Right atrium auricular region (tissue), 2 donors: ENCODE measurements around the gene ADAMTS15. TPM values are rescaled to one million over a fixed set of nuclear protein-coding genes. Genes with fewer than 3 reads are reported as not detected.

Experiments
- DNase-seq: peaks from one replicate; pipeline ENCODE4 v3.0.0-alpha.2; 2019; ENCODE audit warnings: low spot score
- H3K27ac ChIP-seq, 2 donors: fragments of 200-600 bp; sonication (generic); 1 replicate in 1 of 2; 2 replicates in 1 of 2; pipeline ENCODE4 v1.5.1; 2016 to 2019
- H3K27me3 ChIP-seq, 2 donors: fragments of 200-600 bp; sonication (generic); one replicate each; pipeline versions ENCODE4 v1.5.1 to v1.6.0; 2017 to 2019
- H3K36me3 ChIP-seq: fragments of 200-600 bp; sonication (generic); one replicate; pipeline ENCODE4 v1.5.1; 2016
- H3K4me1 ChIP-seq, 2 donors: fragments of 200-600 bp; sonication (generic); one replicate each; pipeline versions ENCODE4 v1.5.1 to v1.6.0; 2017 to 2019
- H3K4me3 ChIP-seq, 2 donors: fragments of 200-600 bp; sonication (generic); 1 replicate in 1 of 2; 2 replicates in 1 of 2; pipeline ENCODE4 v1.5.1; 2017 to 2019; ENCODE audit warnings: mild to moderate bottlenecking in 1 of 2, moderate library complexity in 1 of 2
- H3K9me3 ChIP-seq, 2 donors: fragments of 200-600 bp; sonication (generic); one replicate each; pipeline ENCODE4 v1.5.1; 2019
- CTCF ChIP-seq, 2 donors: fragments of 200-600 bp; sonication (generic); IDR thresholded peaks; one replicate each; pipeline ENCODE4 v1.5.1; 2019; ENCODE audit warnings: antibody characterized with exemption in 2 of 2
- total RNA-seq, 2 donors: library from RNA; depleted of rRNA; stranded (reverse); fragments of >200 nt; gene quantifications; one replicate each; pipeline ENCODE4 v1.1.0, GENCODE V29; 2016

ADAMTS15 gene
- total RNA-seq, 2 donors from 2014 or later, result 17.5 to 21.2 TPM

- Histone ChIP-seq H3K4me3 (no peak overlapping the region), H3K4me1 (peaks cover 0 to 24% of the 10 kb centered on the region in 2 donors), H3K27ac (no peak overlapping the region), H3K9me3 (no peaks in the 10 kb centered on the region), H3K27me3 (no peaks in the 10 kb centered on the region), H3K36me3 (no peaks in the 10 kb centered on the region)
- no peak for TF ChIP-seq CTCF (IDR thresholded peaks at IDR 0.05)
- no peak for DNase-seq
Observed at GRCh38 chr11:130415731-130416529, 32.5 kb upstream of the ADAMTS15 start.

- no peak overlapping the region for H3K27ac ChIP-seq
- H3K4me1 ChIP-seq, result peaks cover 0 to 24% of the 10 kb centered on the region in 2 donors
- no peaks in the 10 kb centered on the region for H3K36me3 ChIP-seq
- DNase-seq, result no peak
- H3K9me3 ChIP-seq, result no peaks in the 10 kb centered on the region
- H3K4me3 ChIP-seq, result no peak overlapping the region
- TF ChIP-seq CTCF (IDR thresholded peaks at IDR 0.05), result no peak
- no peaks in the 10 kb centered on the region for H3K27me3 ChIP-seq
Observed at GRCh38 chr11:130416530-130416882, 31.9 kb upstream of the ADAMTS15 start.

GRCh38 chr11:130416906-130417305, 31.5 kb upstream of the ADAMTS15 start:
- H3K36me3 ChIP-seq, result no peaks in the 10 kb centered on the region
- no peak for DNase-seq
- H3K4me1 ChIP-seq, result peaks cover 0 to 20% of the 10 kb centered on the region in 2 donors
- H3K27ac ChIP-seq, result no peak overlapping the region
- H3K9me3 ChIP-seq, result no peaks in the 10 kb centered on the region
- no peak for TF ChIP-seq CTCF (IDR thresholded peaks at IDR 0.05)
- H3K27me3 ChIP-seq, result no peaks in the 10 kb centered on the region
- no peak overlapping the region for H3K4me3 ChIP-seq

- H3K36me3 ChIP-seq, result no peaks in the 10 kb centered on the region
- H3K4me3 ChIP-seq, result no peak overlapping the region
- H3K27me3 ChIP-seq, result no peaks in the 10 kb centered on the region
- no peak for DNase-seq
- no peak for TF ChIP-seq CTCF (IDR thresholded peaks at IDR 0.05)
- H3K4me1 ChIP-seq, result peaks cover 0 to 20% of the 10 kb centered on the region in 2 donors
- H3K27ac ChIP-seq, result no peak overlapping the region
- no peaks in the 10 kb centered on the region for H3K9me3 ChIP-seq
Observed at GRCh38 chr11:130418210-130418609, 30.2 kb upstream of the ADAMTS15 start.

GRCh38 chr11:130418756-130419155, 29.7 kb upstream of the ADAMTS15 start:
- no peaks in the 10 kb centered on the region for H3K36me3 ChIP-seq
- TF ChIP-seq CTCF (IDR thresholded peaks at IDR 0.05), result no peak
- peaks cover 0 to 20% of the 10 kb centered on the region in 2 donors for H3K4me1 ChIP-seq
- H3K9me3 ChIP-seq, result no peaks in the 10 kb centered on the region
- H3K27me3 ChIP-seq, result no peaks in the 10 kb centered on the region
- H3K27ac ChIP-seq, result no peak overlapping the region
- no peak for DNase-seq
- H3K4me3 ChIP-seq, result no peak overlapping the region
